GM10248 (cell line): ENCODE data around the gene MNS1.
A peak's percentile ranks its signal among the peaks of the same experiment; 100 is the strongest.
"Not testable (repeated sequence)": the region's sequence is repeated elsewhere in the genome, so short reads cannot be mapped to it uniquely, and the experiment has no call there.

Source experiments
- CTCF ChIA-PET: fragments of 300-600 bp; sonication (Branson Sonifier 250); formaldehyde crosslinking; extraction: SDS; loops from one replicate; lab custom pipeline; 2021; ENCODE audit warnings: antibody characterized with exemption; lab: Yijun Ruan, JAX
- POLR2A ChIA-PET: fragments of 350-650 bp; sonication (Branson Sonifier 250); formaldehyde crosslinking; extraction: SDS; loops from one replicate; lab custom pipeline; 2020; ENCODE audit warnings: antibody characterized with exemption; lab: Yijun Ruan, JAX
- DNase-seq: peaks from one replicate; pipeline ENCODE4 v3.0.0; 2012; ENCODE audit errors: extremely low spot score
- CTCF ChIP-seq: IDR thresholded peaks from 2 replicates; pipeline ENCODE4 v1.5.1; 2012; ENCODE audit warnings: mild to moderate bottlenecking, low read depth; ENCODE audit errors: extremely low read depth, missing control alignments, control extremely low read depth

The MNS1 gene

GRCh38 chr15:56491110-56491722 is 26.3 kb upstream of the MNS1 start:
- peak; percentile 73 for DNase-seq
- POLR2A ChIA-PET, result no interaction called here
- peak; percentile 93 for TF ChIP-seq CTCF
- CTCF ChIA-PET, result interaction anchor here (0.6 to 6.0 kb wide), 44 partner anchors 9 to 1051 kb away, joined by 3 to 70 read pairs (median 4); partner anchors contain the start of gene MNS1

GRCh38 chr15:56490461-56490860 is 25.5 kb upstream of the MNS1 start:
- POLR2A ChIA-PET, result no interaction called here
- TF ChIP-seq CTCF, result no peak
- DNase-seq, result no peak
- CTCF ChIA-PET, result interaction anchor here (0.6 to 6.0 kb wide), 36 partner anchors 8 to 1052 kb away, joined by 3 to 70 read pairs (median 4); partner anchors contain the start of gene MNS1

- POLR2A ChIA-PET, DNase-seq, CTCF ChIA-PET: not testable (repeated sequence)
Observed at GRCh38 chr15:56486206-56486605, 21.3 kb upstream of the MNS1 start.

GRCh38 chr15:56485426-56485825 is 20.5 kb upstream of the MNS1 start:
- CTCF ChIA-PET, POLR2A ChIA-PET: not testable (repeated sequence)

GRCh38 chr15:56484287-56484686 is 19.4 kb upstream of the MNS1 start:
- ChIA-PET CTCF (no interaction called here), POLR2A (interaction anchor here (0.6 kb wide), 1 partner anchor 332 kb away, joined by 7 read pairs; no protein-coding TSS in a partner anchor)
- no peak for DNase-seq
- no peak for TF ChIP-seq CTCF

More at GRCh38 chr15:56485426-56485825, 20.5 kb upstream of the MNS1 start:
- not testable (repeated sequence) for DNase-seq

GRCh38 chr15:56475351-56475750 is 10.4 kb upstream of the MNS1 start:
- ChIA-PET POLR2A (no interaction called here), CTCF (interaction anchor here (2.9 kb wide), 1 partner anchor 15 kb away, joined by 9 read pairs; no protein-coding TSS in a partner anchor)
- no peak for DNase-seq
- no peak for TF ChIP-seq CTCF

GRCh38 chr15:56473017-56473416 is 8.1 kb upstream of the MNS1 start:
- CTCF ChIA-PET, result interaction anchor here (0.6 to 2.9 kb wide), 2 partner anchors 18 kb away, joined by 3 to 9 read pairs; no protein-coding TSS in a partner anchor
- TF ChIP-seq CTCF, result no peak
- POLR2A ChIA-PET, result no interaction called here
- no peak for DNase-seq
